Measurements from ENCODE around the gene GADL1.
A peak's percentile ranks its signal among the peaks of the same experiment; 100 is the strongest.

Gene GADL1

GRCh38 chr3:30693470-30694120 lies 200.9 kb downstream of the GADL1 start:
- peak; percentile 48 for DNase-seq (ENCODE audit: low spot score)
- ChIA-PET CTCF (interaction anchor here (0.6 to 1.5 kb wide), 9 partner anchors 10 to 1534 kb away, joined by 3 to 9 read pairs (median 4); no protein-coding TSS in a partner anchor), POLR2A (ENCODE audit: low non-redundant PET) (no interaction called here)
- TF ChIP-seq, protein P1, sequence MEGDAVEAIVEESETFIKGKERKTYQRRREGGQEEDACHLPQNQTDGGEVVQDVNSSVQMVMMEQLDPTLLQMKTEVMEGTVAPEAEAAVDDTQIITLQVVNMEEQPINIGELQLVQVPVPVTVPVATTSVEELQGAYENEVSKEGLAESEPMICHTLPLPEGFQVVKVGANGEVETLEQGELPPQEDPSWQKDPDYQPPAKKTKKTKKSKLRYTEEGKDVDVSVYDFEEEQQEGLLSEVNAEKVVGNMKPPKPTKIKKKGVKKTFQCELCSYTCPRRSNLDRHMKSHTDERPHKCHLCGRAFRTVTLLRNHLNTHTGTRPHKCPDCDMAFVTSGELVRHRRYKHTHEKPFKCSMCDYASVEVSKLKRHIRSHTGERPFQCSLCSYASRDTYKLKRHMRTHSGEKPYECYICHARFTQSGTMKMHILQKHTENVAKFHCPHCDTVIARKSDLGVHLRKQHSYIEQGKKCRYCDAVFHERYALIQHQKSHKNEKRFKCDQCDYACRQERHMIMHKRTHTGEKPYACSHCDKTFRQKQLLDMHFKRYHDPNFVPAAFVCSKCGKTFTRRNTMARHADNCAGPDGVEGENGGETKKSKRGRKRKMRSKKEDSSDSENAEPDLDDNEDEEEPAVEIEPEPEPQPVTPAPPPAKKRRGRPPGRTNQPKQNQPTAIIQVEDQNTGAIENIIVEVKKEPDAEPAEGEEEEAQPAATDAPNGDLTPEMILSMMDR (conservative IDR thresholded peaks at IDR 0.05; ENCODE audit: low read depth) = peak; percentile 77
- H3K27ac ChIP-seq = no peak overlapping the region

DNA sequence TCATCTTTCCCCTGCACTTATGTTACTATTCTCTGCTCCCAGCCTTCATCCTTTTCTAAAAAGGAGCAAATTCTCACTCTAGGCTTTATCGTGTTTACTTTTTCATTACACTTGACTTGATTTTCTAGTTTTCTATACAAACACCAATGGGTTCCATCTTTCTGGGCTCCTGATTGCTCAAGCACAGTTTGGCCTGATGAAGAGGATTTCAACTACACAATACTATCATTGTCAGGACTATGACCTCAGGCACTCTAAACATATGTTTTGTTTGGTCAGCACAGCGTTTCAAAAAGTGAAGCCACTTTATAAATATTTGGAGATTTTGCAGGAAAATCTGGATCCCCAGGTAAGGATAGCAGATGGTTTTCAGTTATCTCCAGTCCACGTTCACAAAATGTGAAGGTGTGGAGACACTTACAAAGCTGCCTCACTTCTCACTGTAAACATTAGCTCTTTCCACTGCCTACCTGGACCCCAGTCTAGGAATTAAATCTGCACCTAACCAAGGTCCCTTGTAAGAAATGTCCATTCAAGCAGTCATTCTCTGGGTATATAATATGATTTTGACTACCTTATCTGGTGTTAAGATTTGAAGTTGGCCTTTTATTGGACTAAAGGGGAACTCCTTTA lies 201.8 kb downstream of the GADL1 start:
- no peak for DNase-seq (ENCODE audit: low spot score)
- TF ChIP-seq, protein P1 (conservative IDR thresholded peaks at IDR 0.05; ENCODE audit: low read depth) = no peak
- CTCF ChIA-PET = interaction anchor here (0.6 to 1.5 kb wide), 6 partner anchors 9 to 1535 kb away, joined by 3 to 9 read pairs (median 4); no protein-coding TSS in a partner anchor
- no peak overlapping the region for H3K27ac ChIP-seq
- POLR2A ChIA-PET (ENCODE audit: low non-redundant PET) = no interaction called here

DNA sequence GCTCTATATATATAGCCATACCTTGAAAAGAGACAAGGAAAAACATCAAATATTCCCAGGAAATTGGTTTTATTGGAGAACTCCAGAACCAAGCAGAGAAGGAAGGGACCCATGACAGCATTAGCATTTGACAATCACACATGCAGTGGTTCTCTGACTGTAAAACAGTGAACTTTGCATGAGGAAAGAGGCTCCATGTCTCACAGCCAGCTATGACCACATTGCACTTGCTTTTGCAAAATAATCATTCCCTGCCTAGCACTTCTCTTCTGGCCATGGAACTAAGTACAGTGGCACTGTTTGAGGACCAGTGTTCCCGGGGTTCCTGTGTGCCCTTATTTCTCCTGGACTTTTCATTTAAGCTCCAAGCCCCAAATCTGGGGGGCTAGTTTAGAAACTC lies 202.5 kb downstream of the GADL1 start:
- TF ChIP-seq, protein P1 (conservative IDR thresholded peaks at IDR 0.05; ENCODE audit: low read depth) = no peak
- ChIA-PET POLR2A (ENCODE audit: low non-redundant PET) (no interaction called here), CTCF (interaction anchor here (0.6 kb wide), 1 partner anchor 348 kb away, joined by 3 read pairs; no protein-coding TSS in a partner anchor)
- no peak for DNase-seq (ENCODE audit: low spot score)
- no peak overlapping the region for H3K27ac ChIP-seq

DNA sequence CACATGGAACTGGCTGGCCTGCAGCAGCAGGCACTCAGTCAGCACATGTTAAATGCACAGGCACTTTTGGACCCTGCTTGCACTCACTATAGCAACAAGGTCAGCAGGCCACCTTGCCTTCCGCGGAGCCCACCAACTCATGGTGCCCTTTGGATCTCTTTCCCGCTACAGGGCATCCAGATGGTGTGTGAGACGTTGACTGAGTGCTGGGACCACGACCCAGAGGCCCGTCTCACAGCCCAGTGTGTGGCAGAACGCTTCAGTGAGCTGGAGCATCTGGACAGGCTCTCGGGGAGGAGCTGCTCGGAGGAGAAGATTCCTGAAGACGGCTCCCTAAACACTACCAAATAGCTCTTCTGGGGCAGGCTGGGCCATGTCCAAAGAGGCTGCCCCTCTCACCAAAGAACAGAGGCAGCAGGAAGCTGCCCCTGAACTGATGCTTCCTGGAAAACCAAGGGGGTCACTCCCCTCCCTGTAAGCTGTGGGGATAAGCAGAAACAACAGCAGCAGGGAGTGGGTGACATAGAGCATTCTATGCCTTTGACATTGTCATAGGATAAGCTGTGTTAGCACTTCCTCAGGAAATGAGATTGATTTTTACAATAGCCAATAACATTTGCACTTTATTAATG lies 203.1 kb downstream of the GADL1 start:
- ChIA-PET POLR2A (ENCODE audit: low non-redundant PET) (no interaction called here), CTCF (interaction anchor here (0.6 kb wide), 1 partner anchor 347 kb away, joined by 3 read pairs; no protein-coding TSS in a partner anchor)
- TF ChIP-seq, protein P1 (conservative IDR thresholded peaks at IDR 0.05; ENCODE audit: low read depth) = no peak
- peak overlapping the region; percentile 54 for H3K27ac ChIP-seq
- no peak for DNase-seq (ENCODE audit: low spot score)

GRCh38 chr3:30690199-30690598 lies 204.3 kb downstream of the GADL1 start:
- TF ChIP-seq, protein P1 (conservative IDR thresholded peaks at IDR 0.05; ENCODE audit: low read depth) = no peak
- DNase-seq (ENCODE audit: low spot score) = no peak
- ChIA-PET CTCF (no interaction called here), POLR2A (ENCODE audit: low non-redundant PET) (no interaction called here)
- no peak overlapping the region; the same call in 1 of the 2 replicates for H3K27ac ChIP-seq

DNA sequence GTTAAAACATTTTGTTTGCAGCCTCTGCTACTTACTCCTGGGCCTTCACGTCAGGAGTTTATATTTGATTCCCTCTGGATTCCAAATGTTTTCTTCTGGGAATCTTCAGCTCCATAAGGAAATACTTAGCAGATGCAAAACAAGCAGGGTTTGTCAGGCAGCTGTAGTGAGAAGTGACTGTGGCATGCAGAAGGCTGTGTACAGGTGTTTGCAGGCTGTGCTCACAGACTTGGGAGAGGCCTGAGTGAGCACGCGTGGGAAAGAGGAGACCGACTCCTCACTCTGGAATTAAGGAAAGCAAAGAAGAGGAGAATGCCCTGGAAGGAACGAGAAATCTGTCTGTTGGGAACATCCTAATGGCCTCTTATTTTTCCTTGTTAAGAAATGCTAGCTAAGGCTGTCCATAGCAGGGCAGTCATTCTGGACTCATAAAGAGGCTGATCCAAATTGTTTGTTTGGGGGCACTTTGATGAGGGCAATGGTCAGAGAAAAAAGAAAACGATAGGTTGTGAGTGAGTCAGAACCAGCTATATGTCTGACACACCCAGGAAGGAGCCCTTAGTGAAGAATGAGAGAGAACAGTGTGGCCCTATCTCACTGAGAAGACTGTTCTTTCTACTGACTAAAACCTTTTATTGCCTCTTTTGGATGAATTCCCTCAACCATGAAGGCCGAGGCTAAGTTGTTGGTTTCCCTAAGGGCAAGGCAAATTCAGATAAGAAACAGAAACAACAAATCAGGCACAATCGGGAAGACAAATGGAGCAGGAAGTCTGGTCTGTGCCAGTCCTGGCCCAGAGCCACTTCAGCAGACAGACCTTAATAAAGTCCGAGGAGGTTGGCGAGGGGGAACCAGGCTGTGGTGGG lies 205.5 kb downstream of the GADL1 start:
- POLR2A ChIA-PET (ENCODE audit: low non-redundant PET) = no interaction called here
- peak; percentile 58 for DNase-seq (ENCODE audit: low spot score)
- TF ChIP-seq, protein P1 (conservative IDR thresholded peaks at IDR 0.05; ENCODE audit: low read depth) = no peak
- peak overlapping the region; percentile 91 for H3K27ac ChIP-seq
- CTCF ChIA-PET = interaction anchor here (1.4 kb wide), 1 partner anchor 490 kb away, joined by 3 read pairs; no protein-coding TSS in a partner anchor

All from RWPE1 (cell line).